ENCODE data around the gene OR2T33.
"Not testable (repeated sequence)": the region's sequence is repeated elsewhere in the genome, so short reads cannot be mapped to it uniquely, and the experiment has no call there.

The OR2T33 gene

DNA sequence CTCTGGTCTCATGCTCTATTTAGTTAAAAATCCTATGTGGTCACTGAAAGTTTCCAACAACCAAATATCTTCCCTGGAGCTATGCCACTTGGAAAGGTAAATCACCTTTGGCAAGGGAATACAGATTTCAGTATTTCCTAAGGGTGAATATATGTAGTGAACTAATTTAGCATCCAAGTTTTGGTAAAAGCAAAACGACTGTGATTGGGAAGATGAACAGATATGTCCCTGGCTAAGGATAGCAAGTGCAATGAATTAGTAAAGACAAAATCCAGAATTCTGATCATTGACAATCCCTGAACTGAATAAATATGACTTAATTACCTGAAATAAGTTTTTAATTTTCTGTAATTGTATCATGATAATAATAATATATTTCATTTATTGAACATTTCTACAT lies at the start of gene OR2T33:
TSS of gene OR2T33 (minus strand) at position 101 of the 400 bp plus-strand sequence. CDS start 4,162 bp downstream, outside the sequence.
- in situ Hi-C loops (cut with MboI; ENCODE audit: low sequenced_read_pairs) = no loop called here

- in situ Hi-C loops (cut with MboI; ENCODE audit: low sequenced_read_pairs) = no loop called here
Measured at GRCh38 chr1:248324468-248324867, 46.7 kb upstream of the OR2T33 start, which contains the start of gene OR2M7. OR2M7 (minus strand) TSS chr1:248324568; CDS start chr1:248324568, 0 bp downstream.

- in situ Hi-C loops (cut with MboI; ENCODE audit: low sequenced_read_pairs) = no loop called here
Measured at GRCh38 chr1:248316796-248317195, 39.0 kb upstream of the OR2T33 start.

DNA sequence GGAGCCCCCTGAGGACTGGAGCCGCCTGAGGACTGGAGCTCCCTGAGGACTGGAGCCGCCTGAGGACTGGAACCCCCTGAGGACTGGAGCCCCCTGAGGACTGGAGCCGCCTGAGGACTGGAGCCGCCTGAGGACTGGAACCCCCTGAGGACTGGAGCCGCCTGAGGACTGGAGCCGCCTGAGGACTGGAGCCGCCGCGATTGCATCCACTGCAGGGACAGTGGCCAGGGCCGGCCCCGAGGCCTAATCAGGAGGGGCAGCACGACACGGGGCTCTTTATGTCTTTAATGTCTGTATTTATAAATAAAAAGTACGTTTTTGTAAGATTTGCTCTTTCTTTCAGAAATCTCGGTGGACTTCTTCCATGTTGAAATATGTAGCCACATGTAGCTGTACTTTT lies 29.0 kb upstream of the OR2T33 start:
- in situ Hi-C loops (cut with MboI; ENCODE audit: low sequenced_read_pairs) = not testable (repeated sequence)

GRCh38 chr1:248306103-248306502 lies 28.3 kb upstream of the OR2T33 start:
- in situ Hi-C loops (cut with MboI; ENCODE audit: low sequenced_read_pairs) = no loop called here

GRCh38 chr1:248305672-248306071 lies 27.9 kb upstream of the OR2T33 start:
- in situ Hi-C loops (cut with MboI; ENCODE audit: low sequenced_read_pairs) = not testable (repeated sequence)

DNA sequence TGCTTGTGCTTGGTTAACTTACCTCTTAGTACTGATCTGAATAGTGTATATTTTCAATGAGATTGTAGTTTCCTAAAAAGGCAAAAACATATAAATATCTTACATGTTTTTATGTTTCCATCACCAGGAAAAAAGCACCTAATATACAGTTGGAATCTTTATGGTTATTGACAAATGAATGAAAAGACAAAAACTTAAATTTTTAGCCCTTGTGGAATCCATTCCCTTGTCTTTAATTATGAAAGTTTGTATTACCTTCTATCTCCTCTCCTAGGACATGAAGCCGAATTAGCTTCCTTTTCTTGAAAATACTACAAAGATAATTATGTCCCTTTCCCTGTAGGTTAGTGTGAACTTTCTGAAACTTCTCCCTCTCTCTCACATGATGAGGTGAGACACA lies 25.5 kb upstream of the OR2T33 start, which contains the start of gene OR2T12:
TSS of gene OR2T12 (minus strand) at position 101 of the 400 bp plus-strand sequence. CDS start 7,846 bp downstream, outside the sequence.
- in situ Hi-C loops (cut with MboI; ENCODE audit: low sequenced_read_pairs) = no loop called here

DNA sequence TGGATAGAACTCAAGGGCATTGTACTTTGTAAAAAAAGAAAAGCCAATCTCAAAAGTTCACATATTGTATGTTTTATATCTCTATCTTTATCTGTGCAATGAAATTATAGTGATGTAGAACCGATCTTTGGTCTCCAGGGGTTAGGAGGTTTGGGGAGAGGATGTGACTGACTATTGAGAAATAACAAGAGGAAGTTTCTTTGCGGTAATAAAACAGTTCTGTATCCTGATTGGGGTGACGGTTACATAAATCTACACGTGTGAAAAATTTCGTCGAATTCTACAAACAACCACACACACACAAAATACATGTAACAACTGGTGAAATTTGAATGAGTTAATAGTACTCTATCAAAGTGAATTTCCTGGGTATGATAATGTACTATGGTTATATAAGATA lies 10.6 kb upstream of the OR2T33 start:
- in situ Hi-C loops (cut with MboI; ENCODE audit: low sequenced_read_pairs) = no loop called here

GRCh38 chr1:248273225-248273624 lies 4.6 kb downstream of the OR2T33 start:
- in situ Hi-C loops (cut with MboI; ENCODE audit: low sequenced_read_pairs) = not testable (repeated sequence)

DNA sequence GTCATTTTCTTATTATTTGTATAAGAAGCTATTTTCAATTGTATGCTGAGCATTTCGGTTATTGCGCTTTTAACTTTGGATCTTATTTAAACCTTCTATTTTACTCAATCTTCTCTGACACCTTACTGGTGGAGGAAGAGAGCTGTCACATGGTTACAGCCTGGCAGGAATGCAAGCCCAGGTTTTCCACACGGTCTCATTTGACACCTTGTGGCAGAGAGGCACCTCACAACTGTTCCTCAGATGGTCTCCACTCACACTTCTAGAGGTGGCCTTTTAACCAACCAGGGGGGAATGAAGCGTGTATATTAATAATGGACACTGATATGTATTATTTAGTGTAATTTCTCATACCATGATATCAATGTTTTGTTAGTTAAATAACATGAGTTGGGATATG lies 9.6 kb downstream of the OR2T33 start:
- in situ Hi-C loops (cut with MboI; ENCODE audit: low sequenced_read_pairs) = no loop called here

DNA sequence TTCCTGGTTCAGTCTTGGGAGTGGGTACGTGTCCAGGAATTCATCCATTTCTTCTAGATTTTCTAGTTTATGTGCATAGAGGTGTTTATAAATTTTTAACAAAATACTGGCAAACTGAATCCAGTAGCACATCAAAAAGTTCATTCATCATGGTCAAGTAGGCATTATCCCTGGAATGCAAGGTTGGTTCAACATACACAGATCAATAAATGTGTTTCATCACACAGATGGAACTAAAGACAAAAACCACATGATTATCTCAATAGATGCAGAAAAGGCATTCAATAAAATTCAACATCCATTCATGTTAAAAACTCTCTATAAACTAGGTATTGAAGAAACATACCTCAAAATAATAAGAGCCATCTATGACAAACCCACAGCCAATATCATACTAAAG lies 18.5 kb downstream of the OR2T33 start:
- in situ Hi-C loops (cut with MboI; ENCODE audit: low sequenced_read_pairs) = not testable (repeated sequence)

GRCh38 chr1:248243204-248243603 lies 34.6 kb downstream of the OR2T33 start:
- in situ Hi-C loops (cut with MboI; ENCODE audit: low sequenced_read_pairs) = no loop called here

DNA sequence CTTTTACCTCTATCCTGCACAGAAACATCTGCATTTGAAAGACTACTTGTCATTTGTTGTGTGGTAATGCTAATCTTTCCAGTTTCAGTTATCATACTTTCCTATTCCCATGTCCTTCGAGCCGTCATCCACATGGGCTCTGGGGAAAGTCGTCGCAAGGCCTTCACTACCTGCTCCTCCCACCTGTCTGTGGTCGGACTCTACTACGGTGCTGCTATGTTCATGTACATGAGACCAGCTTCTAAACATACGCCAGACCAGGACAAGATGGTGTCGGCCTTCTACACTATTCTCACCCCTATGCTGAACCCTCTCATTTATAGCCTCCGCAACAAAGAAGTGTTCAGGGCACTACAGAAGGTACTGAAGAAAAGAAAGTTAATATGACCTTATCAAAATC lies 38.3 kb downstream of the OR2T33 start:
- in situ Hi-C loops (cut with MboI; ENCODE audit: low sequenced_read_pairs) = no loop called here

DNA sequence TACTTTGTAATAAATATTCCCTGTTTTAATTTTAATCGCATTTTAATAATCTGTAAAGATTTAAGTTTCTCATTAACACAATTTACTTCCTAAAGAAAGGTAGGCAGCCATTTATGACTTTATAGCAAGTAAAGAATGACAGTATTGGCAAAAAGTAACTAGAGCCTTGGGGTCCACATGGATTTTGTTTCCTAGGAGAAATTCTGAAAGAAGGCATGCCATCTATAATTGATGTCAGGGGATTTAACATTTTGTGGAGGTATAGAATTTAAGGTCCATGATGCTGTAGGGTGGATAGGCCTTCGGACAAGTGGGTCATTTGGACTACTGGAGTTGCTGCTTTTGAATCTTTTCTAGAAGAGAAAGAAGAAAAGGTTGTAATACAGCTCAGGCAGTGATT lies 46.7 kb downstream of the OR2T33 start, which contains the start of gene OR2M4:
TSS of gene OR2M4 (plus strand) at position 301 of the 400 bp plus-strand sequence. CDS start 7,512 bp downstream, outside the sequence.
- in situ Hi-C loops (cut with MboI; ENCODE audit: low sequenced_read_pairs) = no loop called here

DNA sequence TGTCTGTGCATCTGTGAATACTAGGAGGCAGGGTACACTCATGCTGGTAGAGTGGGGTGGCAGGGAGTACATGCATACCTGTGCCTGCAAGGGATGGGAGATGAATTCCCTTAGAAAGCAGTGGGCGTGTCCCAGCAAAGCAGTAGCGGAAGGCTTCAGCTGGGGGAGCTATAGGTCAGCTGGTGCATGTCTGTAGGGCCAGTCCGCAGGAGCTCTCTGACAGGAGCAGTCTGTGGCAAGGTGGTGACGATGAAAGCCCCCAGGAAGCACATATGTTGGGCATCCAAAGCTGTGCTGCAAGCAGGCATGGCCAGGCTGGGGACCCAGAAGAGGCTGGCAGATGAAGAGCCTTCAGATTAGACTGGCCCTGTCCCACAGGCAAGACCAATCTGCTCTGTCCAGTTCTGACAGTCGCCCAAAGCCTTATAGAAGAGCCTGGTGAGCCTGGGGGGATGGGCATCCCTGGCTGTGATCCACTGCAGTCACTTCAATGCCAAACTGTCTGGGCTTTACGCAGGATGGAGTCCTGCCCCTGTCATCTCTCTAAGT lies 48.3 kb downstream of the OR2T33 start:
- in situ Hi-C loops (cut with MboI; ENCODE audit: low sequenced_read_pairs) = no loop called here

GRCh38 chr1:248225537-248225936 lies 52.2 kb downstream of the OR2T33 start:
- in situ Hi-C loops (cut with MboI; ENCODE audit: low sequenced_read_pairs) = no loop called here

All from HL-60/S4 (cell line).